ENCODE data around the gene FAM3A. TPM values are rescaled to one million over a fixed set of nuclear protein-coding genes. Genes with fewer than 3 reads are reported as not detected.

The FAM3A gene
- total RNA-seq, 1 experiment from 2014 or later: 15.6 TPM

- CTCF ChIA-PET: no interaction called here
- H3K27ac ChIP-seq (ENCODE audit: low read depth, low read length): no peak overlapping the region
- TF ChIP-seq POLR2AphosphoS5 (IDR thresholded peaks at IDR 0.05; ENCODE audit: low read depth, low read length): no peak
- no peak for TF ChIP-seq EZH2 (IDR thresholded peaks at IDR 0.05)
- TF ChIP-seq FOSL1 (IDR thresholded peaks at IDR 0.05; ENCODE audit: low read depth): no peak
- no peak for TF ChIP-seq SP1 (IDR thresholded peaks at IDR 0.05; ENCODE audit: low read depth)
- TF ChIP-seq MAX (IDR thresholded peaks at IDR 0.05): no peak
- TF ChIP-seq POLR2A (IDR thresholded peaks at IDR 0.05; ENCODE audit: borderline replicate concordance, extremely low read depth, insufficient read depth, insufficient read length): no peak
- no peak for TF ChIP-seq TCF7L2 (IDR thresholded peaks at IDR 0.05; ENCODE audit: borderline replicate concordance, extremely low read depth, insufficient read depth, insufficient read length)
- TF ChIP-seq CBX3 (IDR thresholded peaks at IDR 0.05; ENCODE audit: low read depth): no peak
- no peak for TF ChIP-seq YY1 (IDR thresholded peaks at IDR 0.05; ENCODE audit: extremely low read depth, insufficient replicate concordance, low read depth, low read length)
- no peak for TF ChIP-seq JUND (IDR thresholded peaks at IDR 0.05)
- TF ChIP-seq CEBPB (IDR thresholded peaks at IDR 0.05; ENCODE audit: low read depth): no peak
- no peak for TF ChIP-seq EGR1 (IDR thresholded peaks at IDR 0.05; ENCODE audit: low read depth)
- no peak for TF ChIP-seq ZBTB33 (IDR thresholded peaks at IDR 0.05; ENCODE audit: extremely low read depth, insufficient replicate concordance, low read length)
- no peak for TF ChIP-seq ZFX (IDR thresholded peaks at IDR 0.05)
- TF ChIP-seq SRF (IDR thresholded peaks at IDR 0.05; ENCODE audit: low read depth): no peak
- TF ChIP-seq REST (IDR thresholded peaks at IDR 0.05; ENCODE audit: low read depth): no peak
- POLR2A ChIA-PET: no interaction called here
- H3K4me3 ChIP-seq (replicated peaks in 1 of 2; ENCODE audit: low read depth in 1 of 2, low read length in 2 of 2): no peak overlapping the region
- RAD21 ChIA-PET (ENCODE audit: low non-redundant PET in 1 of 2, low total read pairs in 2 of 2, uncharacterized antibody in 2 of 2, unreplicated experiment in 2 of 2): no interaction called here
- ATAC-seq: no peak
- no peaks in the 10 kb centered on the region for H3K9me3 ChIP-seq (ENCODE audit: control insufficient read depth in 1 of 2, insufficient read depth in 1 of 2, low read depth in 1 of 2, low read length in 2 of 2)
- DNase-seq (ENCODE audit: low read depth, low spot score): no peak
- no peaks in the 10 kb centered on the region for H4K20me1 ChIP-seq (ENCODE audit: insufficient read depth)
- BruUV-seq (replicated peaks): no TSS peak
- H3K36me3 ChIP-seq (ENCODE audit: control insufficient read depth in 1 of 2, insufficient read depth in 2 of 2, low read length in 2 of 2): no peaks in the 10 kb centered on the region
- no peaks in the 10 kb centered on the region for H3K79me2 ChIP-seq (ENCODE audit: insufficient read depth, low read length)
- H3K4me1 ChIP-seq (ENCODE audit: control insufficient read depth in 1 of 2, insufficient read depth in 2 of 2, low read length in 2 of 2): peaks cover 5 to 10% of the 10 kb centered on the region in 2 experiments; a peak in 3 of 4 replicates
- no peaks in the 10 kb centered on the region for H3K9me2 ChIP-seq (ENCODE audit: insufficient read depth)
- intact Hi-C loops (cut with micrococcal nuclease): no loop called here
- H3K27me3 ChIP-seq (ENCODE audit: insufficient read depth, low read length): no peaks in the 10 kb centered on the region
- H2AFZ ChIP-seq (ENCODE audit: low read depth, low read length, poor library complexity, severe bottlenecking): no peak overlapping the region
- H3K9ac ChIP-seq (ENCODE audit: low read length): no peak overlapping the region
- H3K4me2 ChIP-seq (ENCODE audit: low read length): no peak overlapping the region
Observed at GRCh38 chrX:154511761-154512160, 4.3 kb downstream of the FAM3A start.
